NCI-H526 treated with DMSO at 0.1 percent for 48 hours (cell line): Measurements from ENCODE around the gene KIF21B.
"Not testable (repeated sequence)": the region's sequence is repeated elsewhere in the genome, so short reads cannot be mapped to it uniquely, and the experiment has no call there.

Source experiments
- DNase-seq: peaks from one replicate; lab custom pipeline; 2025; lab: John Stamatoyannopoulos, UW

The KIF21B gene

GRCh38 chr1:200938955-200939354, 84.6 kb downstream of the KIF21B start:
- no peak for DNase-seq

GRCh38 chr1:200935286-200935962, 88.1 kb downstream of the KIF21B start:
- DNase-seq = not testable (repeated sequence)

- DNase-seq = no peak
Measured at GRCh38 chr1:200934676-200935245, 88.8 kb downstream of the KIF21B start.

GRCh38 chr1:200931776-200932175, 91.7 kb downstream of the KIF21B start:
- no peak for DNase-seq

- not testable (repeated sequence) for DNase-seq
Measured at GRCh38 chr1:200930285-200930684, 93.2 kb downstream of the KIF21B start.

GRCh38 chr1:200929530-200930278, 93.8 kb downstream of the KIF21B start:
- no peak for DNase-seq

- no peak for DNase-seq
Measured at GRCh38 chr1:200925831-200926230, 97.7 kb downstream of the KIF21B start.

- DNase-seq = no peak
Measured at GRCh38 chr1:200923601-200924000, 99.9 kb downstream of the KIF21B start.

- no peak for DNase-seq
Measured at GRCh38 chr1:200922406-200922805, 101.1 kb downstream of the KIF21B start.

GRCh38 chr1:200921571-200922110, 101.9 kb downstream of the KIF21B start:
- DNase-seq = no peak
